Measurements from ENCODE around the gene MRPS34. TPM values are rescaled to one million over a fixed set of nuclear protein-coding genes. Genes with fewer than 3 reads are reported as not detected.

The MRPS34 gene
- 100 to 1,000 TPM; 102 to 253 (median 121) TPM for total RNA-seq

DNA sequence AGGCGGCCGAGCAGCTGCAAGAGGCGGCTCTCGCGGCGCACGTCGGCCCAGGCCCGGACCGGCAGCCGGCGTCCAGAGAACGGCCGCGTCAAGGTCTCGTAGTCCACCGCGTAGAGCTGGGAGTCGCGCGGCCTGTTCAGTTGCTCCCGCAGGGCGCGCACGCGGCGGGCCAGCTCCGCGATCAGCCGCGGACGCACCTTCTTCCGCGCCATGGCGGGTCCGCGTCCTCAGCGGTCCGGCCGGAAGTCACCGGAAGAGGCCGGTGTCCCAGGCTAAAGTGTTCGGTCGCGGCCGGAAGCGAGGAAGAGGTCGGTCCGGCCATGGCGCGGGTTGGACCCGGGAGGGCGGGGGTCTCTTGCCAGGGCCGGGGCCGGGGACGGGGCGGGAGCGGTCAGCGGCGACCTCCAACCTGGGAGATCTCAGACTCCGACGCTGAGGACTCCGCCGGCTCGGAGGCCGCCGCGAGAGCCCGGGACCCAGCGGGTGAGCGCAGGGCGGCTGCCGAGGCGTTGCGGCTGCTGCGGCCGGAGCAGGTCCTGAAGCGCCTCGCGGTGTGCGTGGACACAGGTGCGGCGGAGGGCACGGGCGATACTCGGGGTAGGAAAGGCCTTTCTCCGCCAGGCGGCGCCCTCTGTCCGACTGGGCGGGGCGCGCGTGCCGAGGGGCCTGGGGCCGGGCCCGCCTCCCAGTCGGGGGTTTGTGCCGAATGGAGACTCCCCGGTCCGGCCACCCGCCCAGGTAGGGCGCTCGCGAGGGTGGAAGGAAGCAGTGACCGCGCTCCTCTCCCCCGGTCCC lies at the start of gene MRPS34:
Gene MRPS34 (minus strand): TSS at position 227 of the 795 bp plus-strand sequence. CDS start 15 bp downstream, at position 212.
- DNase-seq = peak; percentile 87
- 1% methylated on average over 90 of the region's 108 CpGs; no CpG with 5 or more reads in 1 of the 2 donors for WGBS, 2 donors (ENCODE audit: low coverage in 1 of 2)
- Histone ChIP-seq H3K27me3 (no peaks in the 10 kb centered on the region), H3K4me3 (peak within 1 kb of the TSS; percentile 70 to 94 (median 86)), H3K36me3 (peaks cover 0 to 10% (median 5%) of the 10 kb centered on the region in 4 donors), H3K27ac (peak within 1 kb of the TSS; percentile 95 to 97 (median 96)), H3K4me1 (peaks cover 16 to 42% (median 32%) of the 10 kb centered on the region in 4 donors), H3K9me3 (no peaks in the 10 kb centered on the region)
- TF ChIP-seq EP300 (IDR thresholded peaks at IDR 0.05; ENCODE audit: low read depth) (no peak), POLR2AphosphoS5 (IDR thresholded peaks at IDR 0.05) (peak; percentile 78 to 92 (median 81)), POLR2A (IDR thresholded peaks at IDR 0.05) (peak; percentile 69)
- TF ChIP-seq, protein P1, sequence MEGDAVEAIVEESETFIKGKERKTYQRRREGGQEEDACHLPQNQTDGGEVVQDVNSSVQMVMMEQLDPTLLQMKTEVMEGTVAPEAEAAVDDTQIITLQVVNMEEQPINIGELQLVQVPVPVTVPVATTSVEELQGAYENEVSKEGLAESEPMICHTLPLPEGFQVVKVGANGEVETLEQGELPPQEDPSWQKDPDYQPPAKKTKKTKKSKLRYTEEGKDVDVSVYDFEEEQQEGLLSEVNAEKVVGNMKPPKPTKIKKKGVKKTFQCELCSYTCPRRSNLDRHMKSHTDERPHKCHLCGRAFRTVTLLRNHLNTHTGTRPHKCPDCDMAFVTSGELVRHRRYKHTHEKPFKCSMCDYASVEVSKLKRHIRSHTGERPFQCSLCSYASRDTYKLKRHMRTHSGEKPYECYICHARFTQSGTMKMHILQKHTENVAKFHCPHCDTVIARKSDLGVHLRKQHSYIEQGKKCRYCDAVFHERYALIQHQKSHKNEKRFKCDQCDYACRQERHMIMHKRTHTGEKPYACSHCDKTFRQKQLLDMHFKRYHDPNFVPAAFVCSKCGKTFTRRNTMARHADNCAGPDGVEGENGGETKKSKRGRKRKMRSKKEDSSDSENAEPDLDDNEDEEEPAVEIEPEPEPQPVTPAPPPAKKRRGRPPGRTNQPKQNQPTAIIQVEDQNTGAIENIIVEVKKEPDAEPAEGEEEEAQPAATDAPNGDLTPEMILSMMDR (IDR thresholded peaks at IDR 0.05) = peak; percentile 81 to 95 (median 84)
- in situ Hi-C loops (cut with MboI; ENCODE audit: low pct_ligation_motif_present in 1 of 4, low pct_unique_long_range_greater_than_20kb in 1 of 4, low sequenced_read_pairs in 3 of 4) = no loop called here
- intact Hi-C loops (cut with DNase I; ENCODE audit: low total_unique reads) = no loop called here

DNA sequence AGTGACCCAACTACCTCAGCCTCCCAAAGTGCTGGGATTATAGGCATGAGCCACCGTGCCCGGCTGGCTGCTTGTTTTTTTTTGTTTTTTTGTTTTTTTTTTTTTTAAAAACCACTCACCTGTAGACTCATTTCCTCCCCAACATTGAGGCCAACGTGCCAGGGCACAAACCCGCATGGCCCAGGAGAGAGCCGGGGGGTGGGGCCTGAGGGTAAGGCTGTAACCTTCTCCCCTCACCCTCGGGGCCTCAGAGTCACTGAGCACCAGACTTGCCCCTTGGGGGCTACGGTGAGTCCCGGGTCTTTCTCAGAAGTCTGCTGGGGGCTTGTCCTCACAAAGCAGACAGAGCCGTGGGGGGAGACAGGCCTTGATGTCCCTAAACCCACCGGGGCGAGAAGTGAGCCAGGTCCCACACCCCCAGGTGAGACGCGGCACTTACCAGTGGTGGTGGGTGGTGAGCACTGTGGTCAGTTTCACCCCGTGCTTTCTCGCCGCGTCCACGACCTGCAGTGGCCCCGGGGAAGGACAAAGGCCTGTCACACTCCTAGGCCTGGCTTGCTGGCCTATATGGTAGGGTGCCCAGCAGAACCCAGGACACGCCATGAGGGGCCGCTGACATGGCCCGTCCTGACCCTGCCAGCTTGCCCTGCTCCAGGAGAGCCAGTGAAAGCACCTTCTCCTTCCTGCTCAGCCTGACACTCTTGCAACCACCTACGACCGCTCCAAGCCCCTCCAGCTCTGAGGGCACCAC lies 49.1 kb upstream of the MRPS34 start:
- Histone ChIP-seq H3K4me3 (no peak overlapping the region), H3K4me1 (peaks cover 9 to 15% (median 13%) of the 10 kb centered on the region in 4 donors), H3K27me3 (no peaks in the 10 kb centered on the region), H3K9me3 (no peaks in the 10 kb centered on the region), H3K36me3 (peaks cover 0 to 26% (median 3%) of the 10 kb centered on the region in 4 donors), H3K27ac (no peak overlapping the region)
- intact Hi-C loops (cut with DNase I; ENCODE audit: low total_unique reads) (no loop called here), in situ Hi-C loops (cut with MboI; ENCODE audit: low pct_ligation_motif_present in 1 of 4, low pct_unique_long_range_greater_than_20kb in 1 of 4, low sequenced_read_pairs in 3 of 4) (no loop called here)
- TF ChIP-seq, protein P1 (IDR thresholded peaks at IDR 0.05) = no peak
- TF ChIP-seq POLR2A (IDR thresholded peaks at IDR 0.05) (no peak), POLR2AphosphoS5 (IDR thresholded peaks at IDR 0.05) (no peak), EP300 (IDR thresholded peaks at IDR 0.05; ENCODE audit: low read depth) (no peak)
- WGBS, 2 donors (ENCODE audit: low coverage in 1 of 2) = 90% methylated on average over 14 of the region's 24 CpGs; no CpG with 5 or more reads in 1 of the 2 donors
- DNase-seq = no peak

DNA sequence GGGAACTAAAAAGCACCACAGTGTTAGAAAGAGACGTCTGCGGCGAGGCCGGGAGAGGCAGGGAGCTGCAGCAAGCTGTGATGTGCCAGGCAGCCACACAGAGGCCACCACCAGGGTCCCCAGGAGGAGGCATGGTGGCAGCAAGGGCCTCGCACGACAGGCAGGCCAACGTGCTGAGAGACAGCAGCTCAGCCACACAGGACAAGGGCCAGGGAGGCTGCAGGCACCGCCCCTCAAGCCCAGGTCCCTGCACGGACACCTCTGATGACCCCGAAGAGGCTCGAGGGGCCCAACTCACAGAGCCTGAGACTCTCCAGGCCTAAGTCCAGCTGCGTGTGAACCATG lies 48.0 kb upstream of the MRPS34 start:
- intact Hi-C loops (cut with DNase I; ENCODE audit: low total_unique reads) = no loop called here

More for the DNA sequence above, 48.0 kb upstream of the MRPS34 start:
- no peak overlapping the region for H3K27ac ChIP-seq
- in situ Hi-C loops (cut with MboI; ENCODE audit: low pct_ligation_motif_present in 1 of 4, low pct_unique_long_range_greater_than_20kb in 1 of 4, low sequenced_read_pairs in 3 of 4) = no loop called here
- H3K36me3 ChIP-seq = peaks cover 0 to 35% (median 3%) of the 10 kb centered on the region in 4 donors
- WGBS, 2 donors (ENCODE audit: low coverage in 1 of 2) = 91% methylated on average over 12 of the region's 12 CpGs; no CpG with 5 or more reads in 1 of the 2 donors
- DNase-seq = no peak
- no peak for TF ChIP-seq POLR2AphosphoS5 (IDR thresholded peaks at IDR 0.05)
- TF ChIP-seq, protein P1 (IDR thresholded peaks at IDR 0.05) = no peak
- no peak for TF ChIP-seq EP300 (IDR thresholded peaks at IDR 0.05; ENCODE audit: low read depth)
- TF ChIP-seq POLR2A (IDR thresholded peaks at IDR 0.05) = no peak
- no peaks in the 10 kb centered on the region for H3K9me3 ChIP-seq
- no peak overlapping the region for H3K4me3 ChIP-seq
- H3K27me3 ChIP-seq = no peaks in the 10 kb centered on the region
- H3K4me1 ChIP-seq = peaks cover 9 to 15% (median 13%) of the 10 kb centered on the region in 4 donors

Measured in transverse colon (tissue), 4 donors.